ENCODE measurements around the gene TNS3. TPM values are rescaled to one million over a fixed set of nuclear protein-coding genes. Genes with fewer than 3 reads are reported as not detected.

TNS3 gene
- total RNA-seq, 1 experiment from 2014 or later: 533 TPM

GRCh38 chr7:47557694-47558670 is 23.9 kb downstream of the TNS3 start:
- intact Hi-C loops (cut with micrococcal nuclease; ENCODE audit: unreplicated experiment): no loop called here
- Histone ChIP-seq H3K27ac (ENCODE audit: low read length) (peak overlapping the region; percentile 99), H3K4me3 (ENCODE audit: low read depth in 2 of 2, low read length in 2 of 2) (peak overlapping the region in 1 of 2 experiments; percentile 2; a peak in 1 of 4 replicates), H3K27me3 (ENCODE audit: control insufficient read depth, insufficient read depth, low read length) (no peaks in the 10 kb centered on the region), H3K36me3 (ENCODE audit: control insufficient read depth, insufficient read depth, low read length) (no peaks in the 10 kb centered on the region), H3K4me1 (ENCODE audit: control insufficient read depth, insufficient read depth, low read length) (peaks cover 96% of the 10 kb centered on the region), H3K9me3 (ENCODE audit: control insufficient read depth, insufficient read depth, low read depth, low read length) (no peaks in the 10 kb centered on the region)
- in situ Hi-C loops (cut with HindIII; ENCODE audit: low pct_unique_long_range_greater_than_20kb, low sequenced_read_pairs): no loop called here
- ChIA-PET POLR2A (no interaction called here), CTCF (no interaction called here)
- peak; percentile 66 for ATAC-seq
- no peak for DNase-seq (ENCODE audit: low read depth, low spot score)
- no TSS peak for BruUV-seq (replicated peaks)
- TF ChIP-seq, protein P1, sequence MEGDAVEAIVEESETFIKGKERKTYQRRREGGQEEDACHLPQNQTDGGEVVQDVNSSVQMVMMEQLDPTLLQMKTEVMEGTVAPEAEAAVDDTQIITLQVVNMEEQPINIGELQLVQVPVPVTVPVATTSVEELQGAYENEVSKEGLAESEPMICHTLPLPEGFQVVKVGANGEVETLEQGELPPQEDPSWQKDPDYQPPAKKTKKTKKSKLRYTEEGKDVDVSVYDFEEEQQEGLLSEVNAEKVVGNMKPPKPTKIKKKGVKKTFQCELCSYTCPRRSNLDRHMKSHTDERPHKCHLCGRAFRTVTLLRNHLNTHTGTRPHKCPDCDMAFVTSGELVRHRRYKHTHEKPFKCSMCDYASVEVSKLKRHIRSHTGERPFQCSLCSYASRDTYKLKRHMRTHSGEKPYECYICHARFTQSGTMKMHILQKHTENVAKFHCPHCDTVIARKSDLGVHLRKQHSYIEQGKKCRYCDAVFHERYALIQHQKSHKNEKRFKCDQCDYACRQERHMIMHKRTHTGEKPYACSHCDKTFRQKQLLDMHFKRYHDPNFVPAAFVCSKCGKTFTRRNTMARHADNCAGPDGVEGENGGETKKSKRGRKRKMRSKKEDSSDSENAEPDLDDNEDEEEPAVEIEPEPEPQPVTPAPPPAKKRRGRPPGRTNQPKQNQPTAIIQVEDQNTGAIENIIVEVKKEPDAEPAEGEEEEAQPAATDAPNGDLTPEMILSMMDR (IDR thresholded peaks at IDR 0.05): no peak
- TF ChIP-seq POLR2AphosphoS5 (IDR thresholded peaks at IDR 0.05; ENCODE audit: low read depth, low read length) (peak; percentile 46), SIN3A (IDR thresholded peaks at IDR 0.05; ENCODE audit: borderline replicate concordance, insufficient read depth, low read depth, low read length) (0 out of 2 replicates have a peak, but pooled peaks have one; percentile 14), TCF7L2 (IDR thresholded peaks at IDR 0.05; ENCODE audit: low read depth, low read length) (peak; percentile 100)
- TF ChIP-seq, protein P2, sequence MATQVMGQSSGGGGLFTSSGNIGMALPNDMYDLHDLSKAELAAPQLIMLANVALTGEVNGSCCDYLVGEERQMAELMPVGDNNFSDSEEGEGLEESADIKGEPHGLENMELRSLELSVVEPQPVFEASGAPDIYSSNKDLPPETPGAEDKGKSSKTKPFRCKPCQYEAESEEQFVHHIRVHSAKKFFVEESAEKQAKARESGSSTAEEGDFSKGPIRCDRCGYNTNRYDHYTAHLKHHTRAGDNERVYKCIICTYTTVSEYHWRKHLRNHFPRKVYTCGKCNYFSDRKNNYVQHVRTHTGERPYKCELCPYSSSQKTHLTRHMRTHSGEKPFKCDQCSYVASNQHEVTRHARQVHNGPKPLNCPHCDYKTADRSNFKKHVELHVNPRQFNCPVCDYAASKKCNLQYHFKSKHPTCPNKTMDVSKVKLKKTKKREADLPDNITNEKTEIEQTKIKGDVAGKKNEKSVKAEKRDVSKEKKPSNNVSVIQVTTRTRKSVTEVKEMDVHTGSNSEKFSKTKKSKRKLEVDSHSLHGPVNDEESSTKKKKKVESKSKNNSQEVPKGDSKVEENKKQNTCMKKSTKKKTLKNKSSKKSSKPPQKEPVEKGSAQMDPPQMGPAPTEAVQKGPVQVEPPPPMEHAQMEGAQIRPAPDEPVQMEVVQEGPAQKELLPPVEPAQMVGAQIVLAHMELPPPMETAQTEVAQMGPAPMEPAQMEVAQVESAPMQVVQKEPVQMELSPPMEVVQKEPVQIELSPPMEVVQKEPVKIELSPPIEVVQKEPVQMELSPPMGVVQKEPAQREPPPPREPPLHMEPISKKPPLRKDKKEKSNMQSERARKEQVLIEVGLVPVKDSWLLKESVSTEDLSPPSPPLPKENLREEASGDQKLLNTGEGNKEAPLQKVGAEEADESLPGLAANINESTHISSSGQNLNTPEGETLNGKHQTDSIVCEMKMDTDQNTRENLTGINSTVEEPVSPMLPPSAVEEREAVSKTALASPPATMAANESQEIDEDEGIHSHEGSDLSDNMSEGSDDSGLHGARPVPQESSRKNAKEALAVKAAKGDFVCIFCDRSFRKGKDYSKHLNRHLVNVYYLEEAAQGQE (IDR thresholded peaks at IDR 0.05; ENCODE audit: insufficient read depth in 1 of 2, low read depth in 2 of 2, low read length in 1 of 2): peak in 1 of 2 experiments; percentile 33; a peak in 2 of 4 replicates

- TF ChIP-seq, protein P1 (IDR thresholded peaks at IDR 0.05): no peak
- TF ChIP-seq, protein P2 (IDR thresholded peaks at IDR 0.05; ENCODE audit: insufficient read depth in 1 of 2, low read depth in 2 of 2, low read length in 1 of 2): no peak; a peak in 1 of 4 replicates
- TF ChIP-seq SIN3A (IDR thresholded peaks at IDR 0.05; ENCODE audit: borderline replicate concordance, insufficient read depth, low read depth, low read length) (no peak), TCF7L2 (IDR thresholded peaks at IDR 0.05; ENCODE audit: low read depth, low read length) (no peak), POLR2AphosphoS5 (IDR thresholded peaks at IDR 0.05; ENCODE audit: low read depth, low read length) (no peak)
- intact Hi-C loops (cut with micrococcal nuclease; ENCODE audit: unreplicated experiment): no loop called here
- Histone ChIP-seq H3K4me1 (ENCODE audit: control insufficient read depth, insufficient read depth, low read length) (peaks cover 96% of the 10 kb centered on the region), H3K9me3 (ENCODE audit: control insufficient read depth, insufficient read depth, low read depth, low read length) (no peaks in the 10 kb centered on the region), H3K4me3 (ENCODE audit: low read depth in 2 of 2, low read length in 2 of 2) (peak overlapping the region in 1 of 2 experiments; percentile 2; a peak in 1 of 4 replicates), H3K27ac (ENCODE audit: low read length) (peak overlapping the region; percentile 99), H3K36me3 (ENCODE audit: control insufficient read depth, insufficient read depth, low read length) (no peaks in the 10 kb centered on the region), H3K27me3 (ENCODE audit: control insufficient read depth, insufficient read depth, low read length) (no peaks in the 10 kb centered on the region)
- ATAC-seq (peak; percentile 17), DNase-seq (ENCODE audit: low read depth, low spot score) (no peak)
- CTCF ChIA-PET: no interaction called here
- no TSS peak for BruUV-seq (replicated peaks)
- POLR2A ChIA-PET: interaction anchor here (1.1 kb wide), 1 partner anchor 14 kb away, joined by 3 read pairs; no protein-coding TSS in a partner anchor
- in situ Hi-C loops (cut with HindIII; ENCODE audit: low pct_unique_long_range_greater_than_20kb, low sequenced_read_pairs): no loop called here
Measured at GRCh38 chr7:47557317-47557693, 24.6 kb downstream of the TNS3 start.
